HEK293 (cell line): ENCODE measurements around the gene TRMT6.

Source experiments
- CTCF ChIA-PET: fragments of 350-600 bp; formaldehyde crosslinking; extraction: SDS; loops from one replicate; lab custom pipeline; 2021; ENCODE audit warnings: antibody characterized with exemption; lab: Yijun Ruan, JAX
- POLR2A ChIA-PET: fragments of 300-600 bp; formaldehyde crosslinking; extraction: SDS; loops from one replicate; lab custom pipeline; 2020; ENCODE audit warnings: antibody characterized with exemption, inconsistent platforms; lab: Yijun Ruan, JAX
- H3K27ac ChIP-seq: fragments of 200-500 bp; sonication (Bioruptor generic); 2 replicates; pipeline ENCODE4 v1.5.1; 2014; ENCODE audit warnings: low read depth, low read length, control low read depth, inconsistent platforms; ENCODE audit errors: extremely low read depth
- H3K36me3 ChIP-seq, 2 experiments: fragments of 200-500 bp in 1 of 2; sonication (Bioruptor generic) in 1 of 2; 1 replicate in 1 of 2; 2 replicates in 1 of 2; pipeline ENCODE4 v1.5.1; 2014 to 2017; ENCODE audit warnings: inconsistent platforms in 2 of 2, low read length in 2 of 2; ENCODE audit not compliant: control insufficient read depth in 2 of 2, insufficient read depth in 1 of 2
- H3K4me1 ChIP-seq: fragments of 200-500 bp; sonication (Bioruptor generic); 2 replicates; pipeline ENCODE4 v1.5.1; 2014; ENCODE audit warnings: mild to moderate bottlenecking, low read length, inconsistent platforms; ENCODE audit not compliant: control insufficient read depth, insufficient read depth
- H3K4me3 ChIP-seq: 2 replicates; pipeline ENCODE4 v1.5.1; 2011; ENCODE audit warnings: low read depth, mild to moderate bottlenecking, control low read depth, low read length, moderate library complexity
- H3K9me3 ChIP-seq: fragments of 200-500 bp; sonication (Bioruptor generic); 2 replicates; pipeline ENCODE4 v1.5.1; 2014; ENCODE audit warnings: low read depth, low read length, inconsistent platforms; ENCODE audit not compliant: control insufficient read depth, insufficient read depth
- ATF2 ChIP-seq: fragments of 450-650 bp; formaldehyde crosslinking; IDR thresholded peaks from 2 replicates; pipeline ENCODE4 v1.5.1; 2016; ENCODE audit warnings: missing biosample characterization, missing genetic modification characterization, low read depth
- BCL11A ChIP-seq: fragments of 450-650 bp; formaldehyde crosslinking; IDR thresholded peaks from 2 replicates; pipeline ENCODE4 v1.5.1; 2016; ENCODE audit warnings: low read depth, missing biosample characterization, missing genetic modification characterization
- HOXD13 ChIP-seq: sonication (generic); formaldehyde crosslinking; IDR thresholded peaks from 2 replicates; pipeline ENCODE4 v1.8.0; 2022; ENCODE audit warnings: missing genetic modification reagents, borderline replicate concordance
- KLF10 ChIP-seq: fragments of 450-650 bp; IDR thresholded peaks from 2 replicates; pipeline ENCODE4 v1.5.1; 2018; ENCODE audit warnings: missing biosample characterization, mild to moderate bottlenecking, missing genetic modification characterization
- OVOL3 ChIP-seq: fragments of 450-650 bp; formaldehyde crosslinking; IDR thresholded peaks from 2 replicates; pipeline ENCODE4 v1.5.1; 2016; ENCODE audit warnings: missing biosample characterization, missing genetic modification characterization
- SCRT1 ChIP-seq: fragments of 450-650 bp; formaldehyde crosslinking; IDR thresholded peaks from 2 replicates; pipeline ENCODE4 v1.5.1; 2016; ENCODE audit warnings: missing biosample characterization, missing genetic modification characterization, borderline replicate concordance
- TCF7L2 ChIP-seq: IDR thresholded peaks from 2 replicates; pipeline ENCODE4 v1.6.1; 2011; ENCODE audit warnings: low read depth, mild to moderate bottlenecking, inconsistent platforms, low read length, moderate library complexity, borderline replicate concordance
- YY1 ChIP-seq: fragments of 450-650 bp; formaldehyde crosslinking; IDR thresholded peaks from 2 replicates; pipeline ENCODE4 v1.5.1; 2018; ENCODE audit warnings: missing biosample characterization, missing genetic modification characterization
- ZBTB10 ChIP-seq: fragments of 450-650 bp; formaldehyde crosslinking; IDR thresholded peaks from 2 replicates; pipeline ENCODE4 v1.5.1; 2016; ENCODE audit warnings: missing biosample characterization, missing genetic modification characterization
- ZFHX2 ChIP-seq: fragments of 450-650 bp; formaldehyde crosslinking; conservative IDR thresholded peaks from 2 replicates; pipeline ENCODE4 v1.5.1; 2016; ENCODE audit warnings: missing biosample characterization, missing genetic modification characterization
- ZNF138 ChIP-seq: fragments of 450-650 bp; formaldehyde crosslinking; IDR thresholded peaks from 2 replicates; pipeline ENCODE4 v1.5.1; 2016; ENCODE audit warnings: missing biosample characterization, missing genetic modification characterization, borderline replicate concordance
- ZNF148 ChIP-seq: fragments of 450-650 bp; formaldehyde crosslinking; IDR thresholded peaks from 2 replicates; pipeline ENCODE4 v1.5.0; 2017; ENCODE audit warnings: missing biosample characterization, missing genetic modification characterization, borderline replicate concordance
- ZNF157 ChIP-seq: fragments of 450-650 bp; formaldehyde crosslinking; IDR thresholded peaks from 2 replicates; pipeline ENCODE4 v1.5.1; 2016; ENCODE audit warnings: missing biosample characterization, missing genetic modification characterization
- ZNF184 ChIP-seq: fragments of 450-650 bp; IDR thresholded peaks from 2 replicates; pipeline ENCODE4 v1.5.1; 2018; ENCODE audit warnings: missing biosample characterization, mild to moderate bottlenecking, missing genetic modification characterization
- ZNF19 ChIP-seq: fragments of 450-650 bp; formaldehyde crosslinking; IDR thresholded peaks from 2 replicates; pipeline ENCODE4; 2016; ENCODE audit warnings: missing biosample characterization, missing genetic modification characterization, low read depth
- ZNF311 ChIP-seq: fragments of 450-650 bp; formaldehyde crosslinking; IDR thresholded peaks from 2 replicates; pipeline ENCODE4 v1.5.1; 2017; ENCODE audit warnings: missing biosample characterization, missing genetic modification characterization, borderline replicate concordance
- ZNF324 ChIP-seq: fragments of 450-650 bp; formaldehyde crosslinking; IDR thresholded peaks from 2 replicates; pipeline ENCODE4 v1.5.1; 2016; ENCODE audit warnings: missing biosample characterization, missing genetic modification characterization
- ZNF433 ChIP-seq: fragments of 450-650 bp; formaldehyde crosslinking; IDR thresholded peaks from 2 replicates; pipeline ENCODE4 v1.5.1; 2016; ENCODE audit warnings: missing biosample characterization, missing genetic modification characterization, low read depth
- ZNF529 ChIP-seq: fragments of 450-650 bp; formaldehyde crosslinking; IDR thresholded peaks from 2 replicates; pipeline ENCODE4 v1.5.1; 2017; ENCODE audit warnings: missing genetic modification characterization, missing biosample characterization; ENCODE audit not compliant: insufficient replicate concordance
- ZNF654 ChIP-seq: fragments of 450-650 bp; formaldehyde crosslinking; IDR thresholded peaks from 2 replicates; pipeline ENCODE4 v1.5.1; 2016; ENCODE audit warnings: low read depth, missing biosample characterization, missing genetic modification characterization
- ZNF658 ChIP-seq: fragments of 450-650 bp; formaldehyde crosslinking; IDR thresholded peaks from 2 replicates; pipeline ENCODE4; 2016; ENCODE audit warnings: missing biosample characterization, missing genetic modification characterization
- ZNF692 ChIP-seq: fragments of 450-650 bp; formaldehyde crosslinking; IDR thresholded peaks from 2 replicates; pipeline ENCODE4 v1.5.1; 2016; ENCODE audit warnings: missing biosample characterization, missing genetic modification characterization
- ZNF701 ChIP-seq: fragments of 450-650 bp; formaldehyde crosslinking; IDR thresholded peaks from 2 replicates; pipeline ENCODE4 v1.5.1; 2016; ENCODE audit warnings: missing biosample characterization, missing genetic modification characterization
- ZNF776 ChIP-seq: fragments of 450-650 bp; formaldehyde crosslinking; IDR thresholded peaks from 2 replicates; pipeline ENCODE4 v1.5.0; 2017; ENCODE audit warnings: missing biosample characterization, missing genetic modification characterization, borderline replicate concordance
- TF ChIP-seq, protein P1 (sequence below): fragments of 450-650 bp; formaldehyde crosslinking; IDR thresholded peaks from 2 replicates; pipeline ENCODE4 v1.5.1; 2016; ENCODE audit warnings: missing biosample characterization, missing genetic modification characterization

Gene TRMT6

GRCh38 chr20:5950271-5951031 is at the start of gene TRMT6, which contains the start of gene MCM8 (continued):
- TF ChIP-seq ZFHX2 (tag by site-specific recombination) = peak; percentile 57; the same call in 1 of the 2 replicates
- no peak for TF ChIP-seq ZNF311 (tag by site-specific recombination)
- no peak for TF ChIP-seq ZNF19 (tag by site-specific recombination)
- peak; percentile 99 for TF ChIP-seq SCRT1 (tag by site-specific recombination)

DNA sequence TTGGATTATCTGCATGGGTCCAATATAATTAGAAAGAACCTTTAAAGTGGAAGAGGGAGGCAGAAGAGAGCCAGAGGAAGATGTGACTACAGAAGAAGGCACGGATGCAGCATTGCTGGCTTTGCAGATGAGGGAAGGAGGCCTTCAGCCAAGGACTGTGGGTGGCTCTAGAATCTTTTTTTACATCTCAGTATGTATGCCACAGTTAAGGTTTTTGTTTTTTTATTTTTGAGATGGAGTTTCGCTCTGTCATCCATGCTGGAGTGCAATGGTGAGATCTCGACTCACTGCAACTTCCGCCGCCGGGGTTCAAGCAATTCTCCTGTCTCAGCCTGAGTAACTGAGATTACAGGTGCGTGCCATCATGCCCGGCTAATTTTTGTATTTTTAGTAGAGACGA is 49.5 kb upstream of the TRMT6 start:
- peaks cover 9 to 41% of the 10 kb centered on the region in 2 experiments for H3K36me3 ChIP-seq
- no peaks in the 10 kb centered on the region for H3K9me3 ChIP-seq
- ChIA-PET POLR2A (no interaction called here), CTCF (interaction anchor here (1.2 kb wide), 1 partner anchor 78 kb away, joined by 3 read pairs; no protein-coding TSS in a partner anchor)
- no peaks in the 10 kb centered on the region for H3K4me1 ChIP-seq
- H3K4me3 ChIP-seq = no peak overlapping the region
- H3K27ac ChIP-seq = no peak overlapping the region
- TF ChIP-seq BCL11A (tag by site-specific recombination) = no peak
- TF ChIP-seq ZNF701 = no peak
- no peak for TF ChIP-seq KLF10 (tag by site-specific recombination)
- TF ChIP-seq ZBTB10 = no peak
- TF ChIP-seq ZNF433 (tag by site-specific recombination) = no peak
- no peak for TF ChIP-seq ZNF654 (tag by site-specific recombination)
- no peak for TF ChIP-seq ATF2
- no peak for TF ChIP-seq ZNF138
- TF ChIP-seq TCF7L2 = no peak
- TF ChIP-seq ZNF157 (tag by site-specific recombination) = no peak
- no peak for TF ChIP-seq ZNF324
- TF ChIP-seq, all 188 proteins: peak for 0

GRCh38 chr20:5996765-5997164 is 46.4 kb upstream of the TRMT6 start:
- Histone ChIP-seq H3K4me3 (no peak overlapping the region), H3K9me3 (no peaks in the 10 kb centered on the region), H3K27ac (no peak overlapping the region), H3K4me1 (no peaks in the 10 kb centered on the region), H3K36me3 (peaks cover 18 to 68% of the 10 kb centered on the region in 2 experiments)
- POLR2A ChIA-PET = interaction anchor here (0.5 kb wide), 1 partner anchor 251 kb away, joined by 3 read pairs; no protein-coding TSS in a partner anchor
- CTCF ChIA-PET = interaction anchor here (1.1 to 1.3 kb wide), 3 partner anchors 11 to 467 kb away, joined by 3 to 6 read pairs (median 4); no protein-coding TSS in a partner anchor
- no peak for TF ChIP-seq ZNF184 (tag by site-specific recombination)
- TF ChIP-seq ZNF658 = no peak
- TF ChIP-seq, protein P1, sequence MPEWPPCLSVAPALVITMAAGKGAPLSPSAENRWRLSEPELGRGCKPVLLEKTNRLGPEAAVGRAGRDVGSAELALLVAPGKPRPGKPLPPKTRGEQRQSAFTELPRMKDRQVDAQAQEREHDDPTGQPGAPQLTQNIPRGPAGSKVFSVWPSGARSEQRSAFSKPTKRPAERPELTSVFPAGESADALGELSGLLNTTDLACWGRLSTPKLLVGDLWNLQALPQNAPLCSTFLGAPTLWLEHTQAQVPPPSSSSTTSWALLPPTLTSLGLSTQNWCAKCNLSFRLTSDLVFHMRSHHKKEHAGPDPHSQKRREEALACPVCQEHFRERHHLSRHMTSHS (tag by site-specific recombination) = no peak
- no peak for TF ChIP-seq ZNF692 (tag by site-specific recombination)
- no peak for TF ChIP-seq ZNF529
- TF ChIP-seq ZNF776 = no peak
- no peak for TF ChIP-seq YY1 (tag by site-specific recombination)
- no peak for TF ChIP-seq OVOL3 (tag by site-specific recombination)
- TF ChIP-seq HOXD13 = no peak
- TF ChIP-seq ZNF148 (tag by site-specific recombination) = no peak
